GM19468 (cell line): ENCODE results near the gene SERPINA4.

ENCODE experiments used
- ATAC-seq: cut with Tn5 transposase; IDR thresholded peaks from one replicate; pipeline ENCODE4 v1.9.1; 2021; ENCODE audit warnings: mild to moderate bottlenecking, moderate library complexity, moderate number of reproducible peaks; ENCODE audit not compliant: unreplicated experiment; ENCODE audit errors: extremely low read depth

The SERPINA4 gene

DNA sequence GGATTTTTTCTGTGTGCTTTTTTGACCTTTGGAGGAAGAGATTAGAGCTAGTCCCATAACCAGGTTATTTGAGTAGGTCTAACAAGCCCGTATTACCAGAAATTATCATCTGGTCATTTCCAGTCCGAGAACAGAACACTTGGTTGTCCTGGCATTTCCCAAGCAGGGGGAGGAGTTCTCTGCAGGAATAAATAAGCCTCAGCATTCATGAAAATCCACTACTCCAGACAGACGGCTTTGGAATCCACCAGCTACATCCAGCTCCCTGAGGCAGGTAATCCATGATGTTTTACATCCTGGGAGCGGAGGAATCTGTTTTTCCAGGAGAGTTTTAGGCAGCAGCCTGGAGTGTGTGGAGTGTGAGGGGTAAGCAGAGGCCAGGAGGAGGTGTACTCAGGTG, 50.9 kb downstream of the SERPINA4 start, which contains the start of gene SERPINA3:
Gene SERPINA3 (plus strand): TSS at position 218 of the 400 bp plus-strand sequence. CDS start 2,051 bp downstream, outside the sequence.
- ATAC-seq: no peak

DNA sequence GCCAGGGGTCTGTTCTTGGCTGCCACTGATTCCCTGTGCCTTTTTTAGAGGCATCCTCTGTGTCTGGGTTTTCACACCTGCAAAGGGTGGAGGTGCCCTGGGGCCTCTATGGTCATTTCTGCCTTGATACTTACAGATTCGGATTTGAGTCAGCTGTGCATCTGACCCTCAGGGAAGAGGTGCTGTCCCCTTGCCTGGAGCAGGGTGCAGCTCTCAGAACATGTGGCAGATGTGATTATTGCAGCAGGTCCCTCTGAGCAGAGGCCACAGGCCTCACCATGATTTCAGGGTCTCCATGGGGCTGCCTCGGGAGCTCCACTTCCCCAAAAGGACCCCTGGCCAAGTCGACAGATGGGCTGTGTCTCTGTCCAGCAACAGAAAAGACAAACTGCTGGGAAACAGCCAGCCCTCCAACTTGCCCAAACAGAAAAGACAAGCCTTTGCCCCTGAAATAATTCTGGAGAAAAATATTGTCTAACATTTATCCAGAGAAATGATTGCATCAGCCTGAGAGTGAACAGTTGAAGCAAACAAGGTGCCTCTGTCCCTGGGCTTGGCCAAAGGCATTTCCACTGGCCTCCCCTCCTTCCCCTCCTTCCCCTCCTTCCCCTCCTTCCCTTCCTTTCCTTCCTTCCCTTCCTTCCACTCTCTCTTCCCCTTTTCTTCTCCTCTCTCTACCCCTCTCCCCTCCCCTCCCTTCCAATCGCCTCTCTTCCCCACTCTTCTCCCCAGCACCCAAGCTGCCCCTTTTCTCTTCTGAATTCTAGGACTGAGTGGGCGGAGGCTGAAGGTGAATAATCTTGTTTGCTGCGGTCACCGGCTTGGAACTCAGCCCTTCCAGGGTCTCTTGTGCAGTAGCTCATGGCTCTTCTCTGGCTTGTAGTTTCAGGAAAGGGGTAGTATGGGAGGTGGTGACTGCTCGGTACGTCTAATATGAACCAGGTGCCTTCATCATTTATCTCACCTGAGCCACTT, 51.6 kb downstream of the SERPINA4 start:
- ATAC-seq: no peak

GRCh38 chr14:94613720-94614644, 52.7 kb downstream of the SERPINA4 start:
- no peak for ATAC-seq

GRCh38 chr14:94614802-94615201, 53.6 kb downstream of the SERPINA4 start:
- ATAC-seq: no peak

DNA sequence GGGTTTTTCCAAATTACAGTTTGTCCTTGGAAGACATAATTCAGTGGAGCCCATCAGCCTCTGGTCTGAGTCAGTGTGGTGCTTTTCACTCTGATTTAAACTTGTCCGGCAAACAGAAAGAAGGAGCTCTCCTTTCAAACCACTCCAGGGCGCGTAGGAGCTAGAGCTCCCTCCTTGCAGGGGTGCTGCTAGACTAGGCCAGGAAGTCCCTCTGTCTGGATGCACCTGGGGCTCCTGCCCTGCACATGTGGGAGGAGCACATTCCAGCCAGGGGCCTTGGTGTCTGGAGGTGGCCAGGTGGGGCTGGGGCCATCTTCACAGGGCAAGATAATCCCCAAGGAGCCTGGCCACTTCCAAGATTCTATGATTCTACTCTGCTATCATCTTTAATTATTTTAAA, 54.0 kb downstream of the SERPINA4 start:
- ATAC-seq: no peak

DNA sequence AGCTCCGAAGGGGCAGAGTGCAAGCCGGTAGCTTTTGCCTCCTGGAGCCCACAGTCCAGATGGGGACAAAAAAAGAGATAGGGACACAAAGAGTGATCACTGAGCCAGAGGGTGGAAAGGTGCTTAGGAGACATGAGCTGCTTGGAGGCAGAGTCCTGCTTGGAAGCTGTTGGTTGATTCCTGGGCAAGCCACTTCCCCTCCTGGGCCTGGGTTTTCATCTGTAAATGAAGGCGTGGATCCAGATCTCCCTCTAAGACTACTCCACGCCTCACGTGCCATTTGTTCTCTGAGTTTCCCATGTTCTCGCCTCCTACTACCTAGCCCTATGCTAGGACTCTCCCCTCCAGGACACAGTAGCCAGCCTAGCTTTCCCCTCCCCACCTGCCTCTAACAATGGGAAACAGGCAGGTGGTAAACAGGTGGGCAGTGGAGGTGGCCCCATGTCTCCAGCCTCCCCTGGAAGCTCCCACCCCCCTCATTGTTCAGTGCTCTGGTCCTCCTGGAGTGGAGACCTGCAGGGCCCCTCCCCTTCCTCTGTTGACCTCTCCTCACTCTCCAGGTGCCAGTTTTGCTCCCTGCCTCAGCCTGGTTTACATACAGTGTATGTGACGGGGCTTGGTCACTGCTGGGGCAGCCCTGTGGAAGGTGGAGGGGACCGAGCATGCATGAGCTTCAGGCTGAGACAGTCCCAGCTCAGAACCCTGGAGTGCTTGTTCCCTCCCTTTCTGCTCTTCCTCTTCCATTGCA, 54.8 kb downstream of the SERPINA4 start:
- no peak for ATAC-seq

DNA sequence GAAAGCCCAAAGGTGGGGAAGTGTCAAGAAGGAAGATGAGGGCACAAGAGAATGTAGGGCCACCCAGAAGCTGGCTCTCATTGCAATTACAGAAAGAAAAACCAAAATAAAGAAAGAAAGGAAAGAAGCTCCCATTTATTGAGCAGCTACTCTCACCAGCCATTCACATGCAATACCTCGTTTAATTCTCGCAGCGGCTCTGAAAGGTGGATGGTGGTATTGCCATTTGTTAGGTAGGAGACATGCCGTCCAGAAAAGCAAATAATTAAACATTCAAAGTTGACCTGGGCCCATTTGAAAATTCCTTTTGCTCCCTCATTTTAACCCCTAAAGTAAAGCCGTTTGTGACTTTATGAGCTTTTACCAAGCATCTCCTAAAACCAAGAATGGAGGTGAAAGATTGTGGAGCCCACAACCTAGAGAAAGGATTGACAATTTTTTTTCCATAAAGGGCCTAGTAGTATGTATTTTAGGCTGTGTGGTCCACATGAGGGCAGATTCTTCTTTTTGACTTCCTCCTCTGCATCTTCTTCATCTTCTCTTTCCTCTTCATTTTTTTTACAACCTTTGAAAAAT, 56.2 kb downstream of the SERPINA4 start:
- ATAC-seq: no peak

- no peak for ATAC-seq
Observed at GRCh38 chr14:94617988-94618822, 57.0 kb downstream of the SERPINA4 start.

DNA sequence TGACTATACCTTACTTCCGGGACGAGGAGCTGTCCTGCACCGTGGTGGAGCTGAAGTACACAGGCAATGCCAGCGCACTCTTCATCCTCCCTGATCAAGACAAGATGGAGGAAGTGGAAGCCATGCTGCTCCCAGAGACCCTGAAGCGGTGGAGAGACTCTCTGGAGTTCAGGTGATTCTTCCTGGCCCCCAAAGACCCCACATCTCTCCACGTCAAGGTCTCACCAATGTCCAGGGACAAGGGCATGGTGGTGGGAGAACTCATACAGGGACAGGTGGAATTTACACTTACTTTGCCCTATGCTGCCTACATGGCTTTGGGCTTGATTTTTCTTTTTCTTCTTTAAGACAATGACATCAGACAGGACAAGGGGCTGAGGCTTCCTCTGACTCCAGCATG, 58.1 kb downstream of the SERPINA4 start:
- ATAC-seq: no peak
